Measurements from ENCODE around the gene ABCA13.

Gene ABCA13

GRCh38 chr7:48505051-48505450 is 333.8 kb downstream of the ABCA13 start:
- H3K4me3 ChIP-seq (ENCODE audit: low read length): no peak overlapping the region
- DNase-seq (ENCODE audit: low read depth): no peak
- TF ChIP-seq CTCF (conservative IDR thresholded peaks at IDR 0.05; ENCODE audit: low read length): no peak

- DNase-seq (ENCODE audit: low read depth): no peak
- no peak overlapping the region for H3K4me3 ChIP-seq (ENCODE audit: low read length)
- TF ChIP-seq CTCF (conservative IDR thresholded peaks at IDR 0.05; ENCODE audit: low read length): no peak
Measured at GRCh38 chr7:48505466-48505865, 334.2 kb downstream of the ABCA13 start.

GRCh38 chr7:48506569-48506968 is 335.3 kb downstream of the ABCA13 start:
- no peak overlapping the region for H3K4me3 ChIP-seq (ENCODE audit: low read length)
- DNase-seq (ENCODE audit: low read depth): no peak
- TF ChIP-seq CTCF (conservative IDR thresholded peaks at IDR 0.05; ENCODE audit: low read length): no peak

- TF ChIP-seq CTCF (conservative IDR thresholded peaks at IDR 0.05; ENCODE audit: low read length): no peak
- no peak for DNase-seq (ENCODE audit: low read depth)
- no peak overlapping the region for H3K4me3 ChIP-seq (ENCODE audit: low read length)
Measured at GRCh38 chr7:48511080-48511479, 339.8 kb downstream of the ABCA13 start.

- no peak for TF ChIP-seq CTCF (conservative IDR thresholded peaks at IDR 0.05; ENCODE audit: low read length)
- H3K4me3 ChIP-seq (ENCODE audit: low read length): no peak overlapping the region
- no peak for DNase-seq (ENCODE audit: low read depth)
Measured at GRCh38 chr7:48512892-48513291, 341.6 kb downstream of the ABCA13 start.

- H3K4me3 ChIP-seq (ENCODE audit: low read length): no peak overlapping the region
- TF ChIP-seq CTCF (conservative IDR thresholded peaks at IDR 0.05; ENCODE audit: low read length): no peak
- no peak for DNase-seq (ENCODE audit: low read depth)
Measured at GRCh38 chr7:48515171-48515570, 343.9 kb downstream of the ABCA13 start.

- no peak overlapping the region for H3K4me3 ChIP-seq (ENCODE audit: low read length)
- DNase-seq (ENCODE audit: low read depth): no peak
- TF ChIP-seq CTCF (conservative IDR thresholded peaks at IDR 0.05; ENCODE audit: low read length): no peak
Measured at GRCh38 chr7:48518092-48518491, 346.8 kb downstream of the ABCA13 start.
